H1 (cell line): ENCODE results near the gene NGFR. TPM values are rescaled to one million over a fixed set of nuclear protein-coding genes. Genes with fewer than 3 reads are reported as not detected.

ENCODE experiments used
- CTCF ChIA-PET: fragments of 300-600 bp; sonication (Branson Sonifier 250); formaldehyde crosslinking; loops from one replicate; lab custom pipeline; 2021; ENCODE audit not compliant: partially characterized antibody; lab: Charles Lee
- POLR2A ChIA-PET: fragments of 300-600 bp; sonication (Branson Sonifier 250); formaldehyde crosslinking; loops from one replicate; lab custom pipeline; 2021; ENCODE audit warnings: inconsistent platforms; ENCODE audit not compliant: partially characterized antibody; lab: Charles Lee
- DNase-seq, 2 experiments: peaks; one replicate each; pipeline versions ENCODE4 v3.0.0 to v3.0.0-alpha.2; 2010 to 2022; ENCODE audit warnings: low spot score in 2 of 2, low read depth in 1 of 2, mixed read lengths in 1 of 2
- FAIRE-seq: peaks from 2 replicates; lab custom pipeline; 2011; peaks lifted over from hg19 to GRCh38; lab: Jason Lieb, UNC
- H2AFZ ChIP-seq: 2 replicates; pipeline ENCODE4 v1.8.1; 2012; ENCODE audit warnings: low read length, inconsistent platforms
- H2AK5ac ChIP-seq: 2 replicates; pipeline ENCODE4 v1.6.1; 2013; ENCODE audit warnings: low read depth, low read length
- H2BK120ac ChIP-seq: replicated peaks from 2 replicates; pipeline ENCODE3; 2013; ENCODE audit warnings: low read depth, low read length, inconsistent platforms
- H2BK12ac ChIP-seq: 2 replicates; pipeline ENCODE4 v1.6.1; 2013; ENCODE audit warnings: low read depth, low read length
- H2BK15ac ChIP-seq: 2 replicates; pipeline ENCODE4 v1.6.1; 2013; ENCODE audit warnings: low read length
- H2BK20ac ChIP-seq: 2 replicates; pipeline ENCODE4 v1.6.1; 2013; ENCODE audit warnings: low read length
- H2BK5ac ChIP-seq: 2 replicates; pipeline ENCODE4 v1.6.1; 2013; ENCODE audit warnings: low read depth, low read length
- H3K14ac ChIP-seq: 2 replicates; pipeline ENCODE4 v1.6.1; 2013; ENCODE audit warnings: inconsistent platforms; ENCODE audit not compliant: insufficient read length
- H3K18ac ChIP-seq: 2 replicates; pipeline ENCODE4 v1.6.1; 2013; ENCODE audit warnings: low read length; ENCODE audit errors: extremely low read depth
- H3K23ac ChIP-seq: 2 replicates; pipeline ENCODE4 v1.6.1; 2013; ENCODE audit warnings: inconsistent platforms; ENCODE audit not compliant: insufficient read length
- H3K23me2 ChIP-seq: 2 replicates; pipeline ENCODE4 v1.6.1; 2013; ENCODE audit warnings: low read depth, low read length
- H3K27ac ChIP-seq: 2 replicates; pipeline ENCODE4 v1.6.1; 2011; ENCODE audit warnings: low read depth, low read length, inconsistent platforms
- H3K27me3 ChIP-seq, 4 experiments: replicated peaks in 1 of 4; 1 replicate in 1 of 4; 2 replicates in 3 of 4; pipeline versions ENCODE4 v1.6.1 to v1.8.1; 2011 to 2013; ENCODE audit warnings: low read length in 3 of 4, mild to moderate bottlenecking in 3 of 4, inconsistent platforms in 2 of 4, mixed read lengths in 2 of 4, moderate library complexity in 1 of 4; ENCODE audit not compliant: control insufficient read depth in 3 of 4, insufficient read depth in 3 of 4; ENCODE audit errors: extremely low read depth in 1 of 4
- H3K36me3 ChIP-seq, 4 experiments: 2 replicates each; pipeline versions ENCODE4 v1.6.1 to v1.8.1; 2011 to 2013; ENCODE audit warnings: mild to moderate bottlenecking in 4 of 4, low read length in 3 of 4, moderate library complexity in 2 of 4, control low read depth in 1 of 4, inconsistent platforms in 1 of 4; ENCODE audit not compliant: insufficient read depth in 4 of 4, control insufficient read depth in 2 of 4
- H3K4ac ChIP-seq: replicated peaks from 2 replicates; pipeline ENCODE3; 2013; ENCODE audit warnings: low read length, low read depth, mixed read lengths, inconsistent platforms; ENCODE audit not compliant: insufficient read length
- H3K4me1 ChIP-seq, 4 experiments: replicated peaks in 1 of 4; 1 replicate in 1 of 4; 2 replicates in 3 of 4; pipeline versions ENCODE4 v1.6.1 to v1.8.1; 2011 to 2013; ENCODE audit warnings: low read length in 3 of 4, inconsistent platforms in 2 of 4, mixed read lengths in 1 of 4; ENCODE audit not compliant: insufficient read depth in 4 of 4, control insufficient read depth in 3 of 4
- H3K4me2 ChIP-seq, 2 experiments: 2 replicates each; pipeline versions ENCODE4 v1.6.1 to v1.8.1; 2011 to 2013; ENCODE audit warnings: low read depth in 2 of 2, low read length in 2 of 2, control low read depth in 1 of 2, inconsistent platforms in 1 of 2, mild to moderate bottlenecking in 1 of 2; ENCODE audit not compliant: insufficient read depth in 1 of 2
- H3K4me3 ChIP-seq, 4 experiments: fragments of 200-600, 300-600 bp in 1 of 4; sonication (generic), shearing (Covaris generic), sonication (Bioruptor Twin) in 1 of 4; 2 replicates each; pipeline versions ENCODE4 v1.5.1 to v1.8.1; 2011 to 2016; ENCODE audit warnings: low read length in 4 of 4, low read depth in 3 of 4, control low read depth in 2 of 4, inconsistent platforms in 2 of 4, mild to moderate bottlenecking in 2 of 4, mixed read lengths in 1 of 4, moderate library complexity in 1 of 4; ENCODE audit not compliant: insufficient read depth in 2 of 4; ENCODE audit errors: extremely low read depth in 1 of 4
- H3K56ac ChIP-seq: replicated peaks from 2 replicates; pipeline ENCODE3; 2013; ENCODE audit warnings: low read depth, mild to moderate bottlenecking, mixed read lengths, low read length, inconsistent platforms; ENCODE audit not compliant: insufficient read length
- H3K79me1 ChIP-seq: 2 replicates; pipeline ENCODE4 v1.6.1; 2013; ENCODE audit warnings: low read depth, low read length, control low read depth
- H3K79me2 ChIP-seq, 2 experiments: 2 replicates each; pipeline versions ENCODE4 v1.6.1 to v1.8.1; 2012 to 2013; ENCODE audit warnings: low read length in 2 of 2, mild to moderate bottlenecking in 2 of 2, inconsistent platforms in 1 of 2; ENCODE audit not compliant: insufficient read depth in 2 of 2, control insufficient read depth in 1 of 2
- H3K9ac ChIP-seq, 4 experiments: replicated peaks in 1 of 4; 1 replicate in 1 of 4; 2 replicates in 3 of 4; pipeline versions ENCODE4 v1.6.1 to v1.8.1; 2011 to 2013; ENCODE audit warnings: low read depth in 3 of 4, low read length in 3 of 4, control low read depth in 2 of 4, mild to moderate bottlenecking in 2 of 4, moderate library complexity in 2 of 4, inconsistent platforms in 1 of 4; ENCODE audit errors: extremely low read depth in 1 of 4
- H3K9me3 ChIP-seq, 2 experiments: 2 replicates each; pipeline versions ENCODE4 v1.6.1 to v1.8.1; 2012 to 2013; ENCODE audit warnings: mild to moderate bottlenecking in 2 of 2, moderate library complexity in 2 of 2, control low read depth in 1 of 2, inconsistent platforms in 1 of 2, low read depth in 1 of 2, low read length in 1 of 2, mixed read lengths in 1 of 2; ENCODE audit not compliant: insufficient read depth in 2 of 2
- H4K20me1 ChIP-seq, 2 experiments: replicated peaks in 1 of 2; 2 replicates each; pipeline versions ENCODE3 to v1.8.1; 2011 to 2013; ENCODE audit warnings: inconsistent platforms in 2 of 2, low read length in 2 of 2, mild to moderate bottlenecking in 1 of 2; ENCODE audit not compliant: insufficient read depth in 2 of 2, control insufficient read depth in 1 of 2
- H4K5ac ChIP-seq: 2 replicates; pipeline ENCODE4 v1.6.1; 2013; ENCODE audit warnings: low read length, low read depth, mixed read lengths, inconsistent platforms; ENCODE audit not compliant: insufficient read length
- H4K8ac ChIP-seq: 2 replicates; pipeline ENCODE4 v1.8.0; 2013; ENCODE audit warnings: mild to moderate bottlenecking, moderate library complexity, low read length, inconsistent platforms; ENCODE audit not compliant: insufficient read depth; ENCODE audit errors: extremely low read depth
- H4K91ac ChIP-seq: replicated peaks from 2 replicates; pipeline ENCODE3; 2013; ENCODE audit warnings: low read length, mixed read lengths, inconsistent platforms; ENCODE audit not compliant: insufficient read length
- ASH2L ChIP-seq: fragments of 200-600, 300-600 bp; sonication (generic); IDR thresholded peaks from one replicate; pipeline ENCODE4 v1.7.1; 2017; ENCODE audit warnings: low read length
- BACH1 ChIP-seq: IDR thresholded peaks from 2 replicates; pipeline ENCODE4 v1.6.1; 2012; ENCODE audit warnings: low read length, improper control_type of control experiment
- CTBP2 ChIP-seq: IDR thresholded peaks from 2 replicates; pipeline ENCODE4 v1.7.0; 2011; ENCODE audit warnings: borderline replicate concordance, mild to moderate bottlenecking, moderate library complexity, mixed read lengths, low read length; ENCODE audit not compliant: insufficient read depth, insufficient read length
- HDAC2 ChIP-seq, 2 experiments: fragments of 300-600 bp in 1 of 2; sonication (generic) in 1 of 2; IDR thresholded peaks; 2 replicates each; pipeline ENCODE4 v1.6.1; 2011 to 2012; ENCODE audit warnings: low read depth in 2 of 2, low read length in 2 of 2, mild to moderate bottlenecking in 2 of 2, moderate library complexity in 2 of 2, borderline replicate concordance in 1 of 2, inconsistent platforms in 1 of 2
- KDM4A ChIP-seq: IDR thresholded peaks from one replicate; pipeline ENCODE4 v1.7.1; 2012; ENCODE audit warnings: low read depth, mild to moderate bottlenecking, moderate library complexity, low read length, inconsistent platforms; ENCODE audit not compliant: severe bottlenecking
- KDM5A ChIP-seq: fragments of 200-600 bp; IDR thresholded peaks from 2 replicates; pipeline ENCODE4 v1.7.1; 2012; ENCODE audit warnings: mild to moderate bottlenecking, low read length, inconsistent platforms, mixed read lengths
- POLR2A ChIP-seq, 2 experiments: IDR thresholded peaks; 1 replicate in 1 of 2; 2 replicates in 1 of 2; pipeline ENCODE4 v1.6.1; 2011; ENCODE audit warnings: low read depth in 2 of 2, low read length in 2 of 2, mild to moderate bottlenecking in 2 of 2; ENCODE audit errors: control extremely low read depth in 1 of 2
- RXRA ChIP-seq: IDR thresholded peaks from 2 replicates; pipeline ENCODE4 v1.6.1; 2011; ENCODE audit warnings: low read depth, mild to moderate bottlenecking, low read length, moderate library complexity; ENCODE audit not compliant: insufficient read depth
- SAP30 ChIP-seq: fragments of 300-600 bp; sonication (generic); IDR thresholded peaks from 2 replicates; pipeline ENCODE4 v1.7.1; 2012; ENCODE audit warnings: low read length, moderate library complexity, mild to moderate bottlenecking, inconsistent platforms; ENCODE audit not compliant: insufficient read depth, insufficient replicate concordance
- SP1 ChIP-seq: IDR thresholded peaks from 2 replicates; pipeline ENCODE4 v1.6.1; 2011; ENCODE audit warnings: low read depth, low read length
- TAF7 ChIP-seq: optimal IDR thresholded peaks from 2 replicates; pipeline ENCODE3; 2011; ENCODE audit warnings: low read depth, mild to moderate bottlenecking, inconsistent platforms, low read length, moderate library complexity, borderline replicate concordance
- YY1 ChIP-seq: IDR thresholded peaks from 2 replicates; pipeline ENCODE4 v1.6.1; 2011; ENCODE audit warnings: low read depth, mild to moderate bottlenecking, low read length
- WGBS, 2 experiments: shearing (Covaris generic) in 1 of 2; methylation state at CpG; one replicate each; pipeline versions ENCODE4 v1.1.6 to v1.1.7; 2013 to 2015; ENCODE audit warnings: low lambda C conversion rate in 2 of 2, mixed read lengths in 2 of 2, inconsistent platforms in 1 of 2, low coverage in 1 of 2, missing lambda C conversion rate in 1 of 2; ENCODE audit not compliant: insufficient replicate concordance in 2 of 2, insufficient coverage in 1 of 2, insufficient read length in 1 of 2; ENCODE audit errors: extremely low coverage in 1 of 2, missing lambda C conversion rate in 1 of 2; 5-methylcytosine and 5-hydroxymethylcytosine counted together
- polyA plus RNA-seq, 7 experiments: library from polyadenylated mRNA; depleted of rRNA in 3 of 7; stranded (reverse) in 5 of 7; unstranded in 2 of 7; fragments of >200 nt in 5 of 7; fragments of 200-250 nt in 2 of 7; gene quantifications; 1 replicate in 5 of 7; 2 replicates in 1 of 7; 4 replicates in 1 of 7; pipeline versions ENCODE4 v1.2.1 to v1.2.3, GENCODE V29; 2011 to 2013; ENCODE audit warnings: missing spikeins in 2 of 7, mixed read lengths in 2 of 7
- total RNA-seq: library from RNA; stranded (reverse); fragmentation: NEBNext Ultra II Directional; extraction: Animal tissue kit (Norgen Biotek cat#: 25700); gene quantifications from 2 replicates; pipeline ENCODE4 v1.2.1, GENCODE V29; 2021

Gene NGFR
- total and polyA plus RNA-seq, 2 of the 8 experiments (the other 6 are each of a cell fraction or from before 2014, with no cell fraction given): 8.1 to 10.3 TPM

DNA sequence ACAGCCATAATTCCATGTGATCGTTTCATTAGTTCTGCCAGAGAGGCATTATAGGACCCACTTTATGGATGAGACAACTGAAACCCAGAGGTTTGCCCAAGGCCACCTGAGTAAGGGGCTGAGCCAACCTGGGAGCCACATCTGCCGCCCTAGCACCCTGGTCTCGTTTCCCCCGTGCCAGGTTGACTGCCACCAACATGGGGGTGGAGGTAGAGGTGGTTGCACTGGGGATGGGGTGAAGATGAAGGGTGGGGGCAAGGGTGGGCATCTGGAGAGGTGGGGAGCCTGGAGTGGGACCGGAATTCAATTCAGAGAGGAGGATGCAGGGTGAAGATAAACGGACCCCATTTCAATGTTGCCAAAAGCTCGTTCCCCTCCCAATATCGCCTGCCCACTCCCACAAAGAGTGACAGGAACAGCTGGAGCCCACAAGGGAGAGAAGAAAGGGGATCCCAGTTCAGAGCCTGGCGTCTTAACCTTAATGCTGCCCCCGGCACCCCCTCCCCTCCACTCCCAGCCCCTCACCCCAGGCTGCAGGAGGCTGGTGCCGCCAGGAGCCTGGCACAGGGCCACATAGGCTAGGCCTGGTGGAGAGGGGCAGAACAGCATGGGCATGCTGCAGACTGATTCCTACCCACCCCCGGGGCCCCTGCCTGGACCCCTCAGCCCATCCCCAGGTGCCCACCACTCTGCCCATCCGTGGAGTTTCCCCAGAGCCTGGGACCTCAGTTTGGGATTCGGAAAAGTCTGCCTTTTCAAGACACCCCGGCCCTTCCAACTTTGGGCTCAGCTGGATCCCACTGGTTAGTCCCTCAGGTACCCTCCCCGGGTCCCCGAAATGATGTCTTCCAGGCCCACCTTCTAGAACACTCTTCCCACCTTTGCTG is 29.6 kb downstream of the NGFR start:
- CTCF ChIA-PET: interaction anchor here (0.6 to 4.4 kb wide), 10 partner anchors 8 to 164 kb away, joined by 3 to 15 read pairs (median 4); partner anchors contain the start of gene NGFR
- Histone ChIP-seq H2AFZ (no peak overlapping the region), H3K4me2 (no peak overlapping the region), H3K9me3 (no peaks in the 10 kb centered on the region), H2BK12ac (no peak overlapping the region), H2BK5ac (no peak overlapping the region), H3K27me3 (no peaks in the 10 kb centered on the region), H3K4me1 (peaks cover 0 to 6% (median 0%) of the 10 kb centered on the region in 4 experiments; a peak in 3 of 7 replicates), H3K36me3 (no peaks in the 10 kb centered on the region), H2BK120ac (no peak overlapping the region), H4K20me1 (no peaks in the 10 kb centered on the region), H3K27ac (no peak overlapping the region), H3K23ac (no peak overlapping the region), H2BK15ac (no peak overlapping the region), H4K8ac (no peak overlapping the region), H3K14ac (no peak overlapping the region), H4K5ac (no peak overlapping the region), H2AK5ac (no peak overlapping the region), H3K18ac (no peak overlapping the region), H3K56ac (no peak overlapping the region), H3K23me2 (no peaks in the 10 kb centered on the region), H3K4ac (no peak overlapping the region), H3K4me3 (no peak overlapping the region), H3K79me2 (no peaks in the 10 kb centered on the region), H2BK20ac (no peak overlapping the region), H3K9ac (no peak overlapping the region), H4K91ac (no peak overlapping the region), H3K79me1 (no peaks in the 10 kb centered on the region)
- 90% methylated on average over 11 of the region's 17 CpGs; no CpG with 5 or more reads in 1 of the 2 experiments for WGBS, 2 experiments
- POLR2A ChIA-PET: interaction anchor here (1.4 kb wide), 1 partner anchor 110 kb away, joined by 3 read pairs; the partner anchor contains the start of gene PHB1
- FAIRE-seq (no peak), DNase-seq (peak in 1 of 2 experiments; percentile 42)
- TF ChIP-seq YY1 (no peak), BACH1 (no peak), CTBP2 (no peak), KDM5A (no peak), HDAC2 (IDR thresholded peaks at IDR 0.05; ENCODE audit: borderline replicate concordance in 1 of 2, low read depth in 2 of 2, low read length in 2 of 2) (no peak), SP1 (no peak), POLR2A (IDR thresholded peaks at IDR 0.05; ENCODE audit: control extremely low read depth in 1 of 2, low read depth in 2 of 2, low read length in 2 of 2) (no peak), RXRA (no peak), KDM4A (no peak), ASH2L (no peak), TAF7 (no peak), SAP30 (no peak)
